Dermis blood vessel endothelial cell (primary cell): ENCODE results near the gene FBXW10B. TPM values are rescaled to one million over a fixed set of nuclear protein-coding genes. Genes with fewer than 3 reads are reported as not detected.
A peak's percentile ranks its signal among the peaks of the same experiment; 100 is the strongest.
"Not testable (repeated sequence)": the region's sequence is repeated elsewhere in the genome, so short reads cannot be mapped to it uniquely, and the experiment has no call there.

ENCODE experiments used
- DNase-seq: peaks from one replicate; pipeline ENCODE4 v3.0.0; 2010
- total RNA-seq: library from RNA; depleted of rRNA; stranded (reverse); fragments of >200 nt; gene quantifications from 2 replicates; pipeline ENCODE4 v1.2.3, GENCODE V29; 2014

The FBXW10B gene, protein sequence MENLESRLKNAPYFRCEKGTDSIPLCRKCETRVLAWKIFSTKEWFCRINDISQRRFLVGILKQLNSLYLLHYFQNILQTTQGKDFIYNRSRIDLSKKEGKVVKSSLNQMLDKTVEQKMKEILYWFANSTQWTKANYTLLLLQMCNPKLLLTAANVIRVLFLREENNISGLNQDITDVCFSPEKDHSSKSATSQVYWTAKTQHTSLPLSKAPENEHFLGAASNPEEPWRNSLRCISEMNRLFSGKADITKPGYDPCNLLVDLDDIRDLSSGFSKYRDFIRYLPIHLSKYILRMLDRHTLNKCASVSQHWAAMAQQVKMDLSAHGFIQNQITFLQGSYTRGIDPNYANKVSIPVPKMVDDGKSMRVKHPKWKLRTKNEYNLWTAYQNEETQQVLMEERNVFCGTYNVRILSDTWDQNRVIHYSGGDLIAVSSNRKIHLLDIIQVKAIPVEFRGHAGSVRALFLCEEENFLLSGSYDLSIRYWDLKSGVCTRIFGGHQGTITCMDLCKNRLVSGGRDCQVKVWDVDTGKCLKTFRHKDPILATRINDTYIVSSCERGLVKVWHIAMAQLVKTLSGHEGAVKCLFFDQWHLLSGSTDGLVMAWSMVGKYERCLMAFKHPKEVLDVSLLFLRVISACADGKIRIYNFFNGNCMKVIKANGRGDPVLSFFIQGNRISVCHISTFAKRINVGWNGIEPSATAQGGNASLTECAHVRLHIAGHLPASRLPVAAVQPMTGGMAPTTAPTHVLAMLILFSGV
- 0.79 and 1.4 TPM in 2 replicates for total RNA-seq

DNA sequence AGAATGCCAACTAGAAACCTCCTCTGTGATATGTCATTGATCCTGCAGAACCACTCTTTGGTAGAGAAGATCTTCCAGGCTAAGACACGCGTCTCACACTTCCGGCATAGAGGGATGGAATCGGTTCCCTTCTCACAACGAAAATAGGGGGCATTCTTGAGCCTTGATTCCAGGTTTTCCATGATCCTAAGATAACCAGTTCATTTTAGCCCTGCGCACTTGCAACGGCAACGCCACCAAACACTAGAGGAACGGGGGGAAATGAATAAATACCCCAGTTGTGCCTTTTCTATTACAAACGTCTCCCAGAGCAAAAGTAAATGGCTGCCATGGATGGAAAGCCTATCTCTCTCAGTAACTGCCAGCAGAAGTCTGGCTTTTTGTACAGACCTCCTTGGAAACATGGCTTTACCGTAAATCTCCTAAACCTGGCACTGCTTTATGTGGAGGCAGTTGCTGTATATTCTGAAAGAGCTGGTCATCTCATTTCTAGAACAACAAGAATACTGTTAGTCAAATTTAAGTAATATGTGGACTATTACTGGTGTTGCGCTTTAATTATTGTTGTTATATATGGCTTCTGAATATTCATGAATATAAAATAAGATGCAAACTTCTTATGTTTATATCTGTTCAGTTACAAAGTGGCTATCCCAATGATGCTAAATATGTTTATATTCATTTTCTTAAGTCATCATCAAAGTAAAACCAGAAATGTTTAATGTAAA lies at the start of gene FBXW10B:
TSS of gene FBXW10B (minus strand) at position 374 of the 728 bp plus-strand sequence. CDS start at position 182, 192 bp downstream.
- DNase-seq, result not testable (repeated sequence)

DNA sequence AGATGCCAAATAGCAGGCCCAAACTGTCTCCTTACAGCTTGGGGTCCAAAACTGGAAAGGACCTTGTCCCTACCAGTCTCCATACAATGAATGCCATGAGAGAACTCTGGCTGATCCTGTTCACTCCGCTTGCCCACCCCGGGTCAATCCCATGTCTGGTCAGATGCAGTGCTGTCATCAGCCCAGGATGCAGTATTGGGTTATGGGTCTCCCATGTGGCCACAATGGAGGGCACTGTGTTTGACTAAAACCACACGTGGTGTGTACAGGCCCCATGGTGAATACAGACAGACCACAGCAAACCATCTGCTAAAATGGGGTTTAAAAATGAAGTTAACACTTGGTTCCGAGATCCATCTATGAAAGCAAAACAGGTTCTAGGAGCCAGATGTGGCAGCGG lies 44.2 kb upstream of the FBXW10B start:
- no peak for DNase-seq

DNA sequence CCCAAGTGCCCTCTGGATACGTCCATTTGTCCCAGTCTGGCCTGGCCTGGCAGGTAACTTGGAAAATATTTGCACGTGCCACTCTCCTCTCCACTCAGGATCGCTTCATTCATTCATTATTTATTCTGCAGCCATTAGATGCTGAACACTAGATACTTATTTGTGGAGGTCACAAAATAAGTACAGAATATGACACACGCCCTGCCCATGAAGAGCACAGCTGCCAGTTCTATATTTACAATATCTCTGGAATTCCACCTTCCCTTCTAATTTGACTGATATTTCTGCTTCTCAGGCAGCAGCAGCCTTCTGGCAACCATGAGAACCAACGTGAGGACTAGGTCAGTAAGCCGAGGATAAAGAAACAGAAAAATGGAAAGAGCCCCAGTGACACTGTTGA lies 43.7 kb upstream of the FBXW10B start:
- no peak for DNase-seq

DNA sequence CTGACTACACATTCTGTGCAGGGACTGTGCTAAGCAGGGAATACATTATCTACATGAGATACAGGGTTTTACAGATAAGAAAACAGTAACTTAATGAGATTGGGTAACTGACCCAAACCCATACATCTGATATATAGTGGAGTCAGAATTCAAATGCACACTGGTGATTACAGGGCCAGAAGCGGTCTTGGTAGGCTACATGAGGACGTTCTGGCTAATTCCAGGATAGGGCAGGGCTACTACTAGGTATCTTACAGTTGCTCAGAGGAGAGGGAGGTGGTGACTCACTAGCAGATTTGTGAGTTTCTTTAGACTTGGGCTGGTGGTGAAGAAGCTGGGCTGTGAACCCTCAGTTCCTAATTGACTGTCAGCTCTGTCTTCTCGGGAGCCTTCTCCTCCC lies 43.2 kb upstream of the FBXW10B start:
- no peak for DNase-seq

DNA sequence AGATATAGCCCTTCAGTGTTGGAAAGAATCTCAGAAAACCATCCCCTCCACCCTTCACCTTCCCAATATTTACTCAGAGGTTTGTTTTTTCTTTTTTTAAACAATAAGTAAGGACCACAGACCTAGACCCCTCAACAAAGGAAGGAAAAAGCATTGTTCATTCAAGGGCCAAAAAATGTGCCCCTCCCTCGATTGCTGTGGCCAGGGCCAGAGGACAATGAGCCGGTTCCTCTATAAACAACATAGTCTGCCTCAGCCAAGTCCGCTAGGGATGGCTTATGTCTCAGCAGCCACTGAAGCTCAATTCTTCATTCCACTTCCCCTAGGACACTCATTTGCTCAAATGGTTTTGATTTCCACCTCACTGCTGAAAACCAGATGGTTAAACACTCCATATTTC lies 40.6 kb upstream of the FBXW10B start:
- peak; percentile 70 for DNase-seq

DNA sequence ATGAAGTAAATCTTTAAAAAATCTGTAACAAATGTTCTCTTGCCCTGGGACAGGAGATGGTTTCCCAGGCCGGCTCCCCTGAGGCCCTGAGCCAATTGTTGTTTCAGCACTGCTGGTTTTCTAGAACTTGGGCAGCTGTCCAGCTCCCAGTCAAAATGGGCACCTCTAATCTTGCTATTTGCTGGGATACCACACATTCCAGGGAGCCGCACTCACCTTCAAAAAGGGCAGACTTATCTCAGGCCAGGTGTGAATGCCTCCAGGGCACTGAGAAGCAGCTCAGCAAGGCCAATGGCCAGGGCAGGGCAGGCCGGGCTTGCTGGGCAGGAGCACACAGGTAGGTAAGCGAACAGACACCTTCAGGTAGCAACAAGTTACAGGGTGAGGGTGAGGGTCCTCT lies 40.2 kb upstream of the FBXW10B start:
- peak; percentile 70 for DNase-seq

DNA sequence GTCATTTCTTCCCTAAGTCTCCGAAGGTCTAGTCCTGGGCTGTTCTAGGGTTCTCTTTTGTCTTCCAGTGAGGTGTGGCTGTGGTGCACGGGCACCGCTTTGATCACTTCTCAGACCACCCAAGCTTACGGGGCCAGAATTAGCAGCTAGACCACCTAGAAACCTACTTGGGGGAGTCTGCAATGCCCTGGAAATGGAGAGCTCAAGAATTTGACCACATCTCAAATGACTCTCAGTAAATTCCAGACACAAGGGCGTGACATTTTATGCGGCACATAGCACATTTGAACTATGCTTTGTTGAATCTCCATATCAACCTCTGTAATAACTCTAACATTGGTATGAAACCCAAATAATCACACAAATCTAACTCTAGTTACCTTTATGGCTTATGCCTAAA lies 39.7 kb upstream of the FBXW10B start:
- no peak for DNase-seq

DNA sequence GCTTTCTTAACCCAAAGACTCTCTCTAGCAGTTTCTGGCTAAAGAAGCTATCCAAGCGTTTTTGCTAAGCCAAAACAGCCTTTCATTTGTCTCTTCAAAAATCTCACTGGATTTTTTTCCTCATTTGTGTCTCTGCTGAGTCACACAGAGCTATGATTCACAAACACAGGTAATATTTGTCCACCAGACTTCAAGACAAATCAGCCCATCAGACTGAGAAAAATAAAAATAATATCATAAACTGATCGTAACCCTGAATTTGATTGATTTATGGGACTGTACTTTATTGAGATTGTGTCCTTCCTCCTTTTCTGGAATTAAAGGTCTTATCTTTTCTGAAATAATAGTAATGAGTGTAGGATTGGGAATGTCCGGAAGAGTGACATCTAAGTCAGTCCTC lies 38.8 kb upstream of the FBXW10B start:
- no peak for DNase-seq

DNA sequence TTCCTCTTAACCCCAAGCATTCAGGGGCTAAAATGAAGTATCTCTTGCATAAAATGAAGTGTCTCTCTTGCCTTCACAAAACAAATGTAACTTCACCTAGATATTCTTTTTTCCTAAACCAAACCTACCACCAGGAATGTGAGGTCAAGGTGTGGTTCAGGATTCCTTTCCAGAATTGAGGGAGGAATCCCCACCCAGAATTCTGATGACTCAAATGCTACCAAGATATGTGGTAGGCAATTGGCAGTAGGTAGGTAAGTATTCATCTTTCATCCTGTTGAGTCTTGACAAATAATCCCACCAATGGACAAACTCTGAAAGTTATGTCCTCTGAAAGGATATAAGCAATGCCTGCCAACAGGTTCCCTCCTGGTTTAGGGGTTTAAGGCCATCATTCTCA lies 38.4 kb upstream of the FBXW10B start:
- no peak for DNase-seq

DNA sequence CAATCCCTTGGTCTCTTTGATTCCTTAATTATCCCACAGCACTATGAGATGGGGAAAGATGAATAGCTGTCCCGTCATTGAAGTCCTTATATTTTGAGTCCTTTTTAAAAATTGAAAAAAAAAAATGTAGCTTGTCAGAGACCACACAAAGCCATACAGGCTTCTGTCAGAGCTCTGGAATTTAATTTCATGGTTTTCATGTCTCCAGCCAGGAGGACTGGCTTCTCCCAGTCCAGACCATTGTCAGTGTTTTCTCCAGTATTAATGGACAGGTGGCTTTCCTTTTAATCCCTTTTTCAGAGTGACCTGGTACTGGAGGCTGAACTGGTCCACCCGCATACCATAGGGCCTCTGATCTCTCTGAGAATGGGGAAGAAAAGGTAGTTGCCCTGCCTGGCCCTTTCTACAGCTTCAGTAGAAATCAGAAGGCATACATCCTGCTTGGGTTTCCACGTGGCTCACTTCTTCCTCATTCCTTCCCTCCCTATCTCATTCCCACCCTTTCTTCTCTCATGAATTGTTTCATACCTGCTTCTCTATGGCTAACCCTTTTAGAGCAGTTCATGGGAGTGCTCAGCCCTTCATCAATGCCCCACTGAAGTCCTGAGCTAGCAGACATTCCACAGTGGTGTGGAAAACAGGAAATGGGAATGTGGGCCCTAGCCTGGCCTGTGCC lies 35.5 kb upstream of the FBXW10B start:
- no peak for DNase-seq

DNA sequence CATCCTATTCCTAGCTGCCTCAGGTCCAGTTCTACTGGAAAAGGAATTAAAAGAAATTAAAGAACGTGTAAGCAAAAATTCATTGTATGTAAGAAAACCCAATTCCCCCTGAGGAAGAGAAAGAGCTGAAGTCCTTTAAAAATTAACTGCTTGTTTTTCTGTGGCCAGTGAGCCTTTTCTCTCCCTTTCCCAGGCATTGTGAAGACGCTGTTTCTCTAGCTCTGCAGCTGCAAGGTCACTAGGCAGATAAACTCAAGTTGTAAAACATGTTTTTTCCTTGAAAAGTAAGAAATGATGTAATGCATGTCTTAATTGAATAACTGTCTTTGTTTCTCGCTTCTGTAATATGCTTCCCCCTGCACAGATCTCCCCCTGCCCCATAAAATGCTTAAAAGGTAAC lies 34.9 kb upstream of the FBXW10B start:
- not testable (repeated sequence) for DNase-seq

DNA sequence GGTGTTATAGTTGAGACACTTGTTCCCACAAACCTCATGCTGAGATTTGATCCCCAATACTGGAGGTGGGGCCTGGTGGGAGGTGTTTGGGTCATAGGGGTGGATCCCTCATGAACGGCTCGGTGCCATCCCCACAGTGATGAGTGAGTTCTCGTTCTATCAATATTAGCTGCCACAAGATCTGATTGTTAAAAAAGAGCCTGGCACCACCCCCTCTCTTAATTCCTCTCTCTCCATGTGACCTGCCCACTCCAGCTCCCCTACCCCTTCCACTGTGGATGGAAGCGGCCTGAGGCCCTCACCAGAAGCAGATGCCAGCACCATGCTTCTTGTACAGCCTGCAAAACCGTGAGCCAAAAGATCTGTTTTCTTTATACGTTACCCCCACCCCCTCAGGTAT lies 33.5 kb upstream of the FBXW10B start:
- no peak for DNase-seq

DNA sequence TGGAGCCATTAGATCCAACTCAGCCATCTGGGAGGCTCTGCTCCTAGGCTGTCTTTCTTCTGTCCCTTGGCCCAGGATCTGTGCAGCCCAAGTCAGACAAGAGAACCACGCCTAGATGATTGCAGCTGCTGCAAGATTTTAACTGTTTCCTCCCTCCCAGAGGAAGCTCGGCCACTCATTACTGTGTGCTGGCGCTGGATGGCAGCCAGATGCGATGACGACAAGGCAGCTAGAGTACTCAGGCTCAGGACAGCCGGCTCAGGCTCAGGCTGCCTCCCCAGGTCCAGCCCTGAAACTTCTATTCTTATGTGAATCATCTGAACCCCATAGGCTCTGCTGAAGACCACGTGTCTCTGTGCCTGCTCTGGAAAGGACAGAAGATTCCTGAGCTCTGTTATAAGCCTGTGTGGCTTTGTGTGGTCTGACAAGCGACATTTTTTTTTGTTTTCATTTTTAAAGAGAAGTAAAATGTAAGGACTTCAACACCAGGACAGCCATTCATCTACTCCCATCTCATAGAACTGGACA lies 32.1 kb upstream of the FBXW10B start:
- DNase-seq, result peak; percentile 98

DNA sequence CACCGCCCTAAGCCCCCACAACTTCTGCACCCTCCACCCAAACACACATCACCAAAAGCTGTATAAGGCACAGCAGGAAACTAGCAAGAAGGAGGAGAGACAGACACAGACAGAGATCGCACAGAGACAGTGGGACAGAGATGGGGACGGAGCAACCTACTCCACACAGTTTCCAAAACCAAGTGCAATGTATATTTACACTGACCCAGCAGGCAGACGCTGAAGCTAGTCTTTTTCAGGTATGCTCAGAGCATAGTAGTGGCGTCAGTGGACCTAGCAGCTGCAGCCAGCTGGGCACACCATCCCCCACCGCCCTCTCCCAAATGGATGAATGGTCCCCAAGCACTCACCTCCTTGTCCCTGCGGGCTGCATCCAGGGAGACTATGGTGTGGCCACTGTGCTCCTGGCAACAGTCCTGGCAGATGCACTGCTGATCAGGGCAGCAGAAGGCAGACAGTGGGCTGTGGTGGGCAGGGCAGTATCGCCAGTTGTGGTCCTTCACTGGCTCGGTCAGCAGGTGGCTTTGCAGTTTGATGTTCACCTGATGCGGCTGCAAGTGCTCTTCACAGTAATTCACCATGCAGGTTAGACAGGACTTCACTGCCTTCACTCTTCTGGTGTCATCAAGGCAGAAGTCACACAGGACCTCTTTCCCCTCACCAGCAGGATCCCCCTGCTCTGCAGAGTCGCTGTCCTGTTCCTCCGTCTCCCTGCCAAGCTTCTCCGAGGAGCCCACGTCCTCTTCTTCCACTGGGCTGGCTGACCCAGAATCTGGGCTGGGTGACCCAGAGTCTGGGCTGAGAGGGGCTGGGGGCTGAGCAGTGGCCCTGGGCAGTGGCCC lies 31.5 kb upstream of the FBXW10B start:
- DNase-seq, result no peak

DNA sequence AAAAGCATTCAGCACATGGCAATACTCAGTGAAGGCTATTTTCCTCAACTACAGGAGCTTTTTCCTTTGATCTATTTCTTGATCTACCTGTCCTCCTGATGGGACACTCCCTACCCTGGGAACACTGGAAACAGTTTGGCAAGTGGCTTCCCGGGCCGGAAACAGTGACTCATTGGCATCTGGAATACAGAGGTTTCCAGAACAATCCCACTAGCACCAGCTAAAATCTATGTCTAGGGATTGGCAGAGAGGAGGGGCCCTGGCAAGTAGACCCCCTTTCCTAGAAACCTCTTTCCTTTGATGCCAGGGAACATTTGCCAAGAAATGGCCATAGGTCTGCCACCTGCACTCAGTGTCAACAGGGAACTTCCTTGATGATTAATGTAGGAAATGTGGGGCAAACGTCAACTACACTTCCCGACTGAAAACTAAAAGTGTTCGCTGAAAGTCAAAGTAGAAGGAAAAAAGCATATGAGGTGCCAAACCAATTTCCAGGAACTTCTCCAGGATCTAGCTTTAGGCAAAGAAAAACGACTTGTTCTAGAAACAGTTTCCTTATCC lies 30.4 kb upstream of the FBXW10B start:
- peak; percentile 64 for DNase-seq

DNA sequence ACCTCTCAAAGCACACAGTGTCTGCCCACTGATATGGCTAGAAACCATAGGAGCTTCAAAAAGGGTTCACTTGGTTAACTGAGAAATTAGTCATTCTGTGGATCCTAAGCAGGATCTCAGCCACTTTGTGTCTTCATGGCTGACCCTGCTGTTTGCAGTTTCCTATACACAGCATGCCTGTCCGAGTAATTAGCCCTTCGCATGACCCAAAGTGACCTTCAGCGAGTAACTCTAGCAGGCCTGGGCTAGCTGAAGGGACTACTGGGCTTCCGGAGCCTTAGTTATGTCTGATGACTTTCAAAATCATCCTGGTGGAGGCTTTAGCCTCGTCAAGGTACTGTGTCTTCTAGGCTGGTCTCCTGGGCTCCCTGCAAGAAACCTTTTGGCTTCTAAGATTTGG lies 28.9 kb upstream of the FBXW10B start:
- no peak for DNase-seq

DNA sequence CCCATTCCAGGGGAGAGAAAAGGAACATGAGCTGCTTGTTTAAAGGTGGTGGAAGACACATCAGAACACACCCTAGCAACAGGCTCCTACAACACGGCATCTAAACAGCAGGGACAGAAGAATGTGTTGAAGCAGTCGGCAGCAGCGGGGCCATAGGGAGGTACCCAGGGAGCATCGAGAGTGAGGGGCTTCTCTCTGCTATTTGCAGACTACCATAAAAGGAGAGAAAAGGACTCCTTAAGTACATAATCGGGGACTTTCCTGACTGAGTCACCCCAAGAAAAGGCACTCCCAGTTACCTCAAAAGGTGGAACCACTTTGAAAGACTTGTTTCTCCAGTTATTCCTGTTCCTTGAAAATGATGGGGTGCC lies 26.4 kb upstream of the FBXW10B start:
- DNase-seq, result peak; percentile 51

DNA sequence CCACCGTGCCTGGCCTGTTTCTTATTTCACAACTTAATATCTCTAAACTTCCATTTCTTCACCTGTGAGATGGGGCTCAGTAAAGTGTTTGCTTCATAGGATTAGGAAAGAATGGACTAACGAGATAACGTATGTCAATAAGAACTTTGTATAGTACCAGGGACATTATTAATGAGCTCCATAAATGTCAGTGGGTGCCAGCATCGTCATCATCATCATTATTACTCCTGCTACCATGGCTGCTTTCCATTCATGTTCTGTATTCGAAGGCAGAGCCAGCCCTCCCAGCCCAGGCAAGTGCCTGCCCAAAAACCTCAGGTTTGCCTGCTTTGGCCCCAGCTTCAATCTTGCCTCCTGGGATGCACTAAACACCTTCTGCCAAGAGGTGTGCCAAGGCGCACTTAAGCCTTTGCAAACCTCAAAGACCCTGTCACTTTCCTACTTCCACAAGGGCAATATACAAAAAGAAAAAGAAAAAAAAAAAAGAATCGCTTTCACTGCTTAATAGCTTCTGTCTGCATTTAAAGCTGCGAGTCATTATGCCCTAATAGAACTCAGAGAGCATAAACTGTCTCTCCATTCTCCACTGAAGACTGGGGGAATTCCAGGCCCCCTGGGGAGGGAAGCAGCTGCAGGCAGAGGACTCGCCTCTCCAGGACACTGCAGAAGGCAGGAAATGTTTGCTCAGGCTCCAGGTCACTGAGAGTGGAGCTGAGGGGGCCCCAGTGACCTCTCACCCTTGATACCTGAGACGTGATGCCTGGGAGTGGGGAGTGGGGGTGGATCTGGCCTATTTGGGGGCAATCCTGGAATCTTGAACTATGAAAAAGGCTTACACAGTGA lies 25.8 kb upstream of the FBXW10B start:
- peak; percentile 60 for DNase-seq

DNA sequence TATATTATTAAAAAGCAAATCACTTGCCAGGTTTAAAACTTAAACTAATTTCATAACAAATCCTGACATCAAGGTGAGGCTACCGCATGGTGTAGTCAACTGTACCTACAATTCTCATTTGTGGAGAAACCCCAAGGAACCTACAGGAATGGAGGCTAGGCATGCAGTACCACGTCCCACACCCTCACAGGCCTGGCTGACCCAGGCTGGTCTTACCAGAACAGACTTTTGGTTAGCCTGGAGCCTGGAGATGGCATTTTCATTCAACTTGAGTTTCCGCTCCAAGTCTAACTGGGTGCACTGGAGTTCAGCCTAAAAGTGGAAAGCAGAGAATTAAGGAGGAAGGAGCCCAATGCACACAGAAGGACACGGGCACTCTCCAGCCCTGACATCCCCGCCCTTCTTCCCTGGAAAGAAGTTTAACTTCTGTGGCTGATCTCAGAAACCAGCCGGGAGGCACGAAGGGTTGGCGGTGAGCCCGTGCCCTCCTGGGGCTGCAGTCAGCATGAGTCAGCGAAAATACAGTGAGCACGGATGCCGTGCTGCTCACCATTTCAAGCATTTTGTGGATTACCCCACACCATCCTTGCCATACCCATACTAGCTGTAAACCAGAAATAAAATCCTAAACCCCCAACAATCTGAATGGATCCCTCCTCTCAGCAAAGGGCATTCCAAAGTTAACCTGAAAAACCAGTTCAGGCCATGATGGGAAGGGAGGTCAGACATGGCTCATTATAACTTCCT lies 23.2 kb upstream of the FBXW10B start:
- DNase-seq, result not testable (repeated sequence)

DNA sequence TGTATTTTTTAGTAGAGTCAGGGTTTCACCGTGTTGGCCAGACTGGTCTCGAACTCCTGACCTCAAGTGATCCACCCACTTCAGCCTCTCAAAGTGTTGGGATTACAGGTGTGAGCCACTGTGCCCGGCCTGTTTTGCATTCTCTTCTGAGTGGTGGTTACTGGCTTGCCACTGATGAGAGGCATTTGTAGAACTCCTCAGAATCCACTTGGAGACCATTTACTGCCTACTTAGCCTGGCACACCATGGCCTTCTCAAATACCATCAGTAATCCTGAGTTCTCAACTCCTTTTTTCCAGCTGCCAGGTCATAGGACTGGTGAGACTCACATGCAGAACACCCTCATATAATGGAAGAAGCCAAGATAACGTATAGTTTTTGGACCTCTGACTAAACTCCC lies 22.5 kb upstream of the FBXW10B start:
- not testable (repeated sequence) for DNase-seq
